K562 (cell line): ENCODE results near the gene EGR2. TPM values are rescaled to one million over a fixed set of nuclear protein-coding genes. Genes with fewer than 3 reads are reported as not detected.

Source experiments
- DMBX1 ChIP-seq: fragments of 250-450 bp; sonication (Bioruptor Pico); IDR thresholded peaks from 2 replicates; pipeline ENCODE4 v1.8.0; 2022; ENCODE audit warnings: inconsistent platforms, mild to moderate bottlenecking, moderate library complexity, borderline replicate concordance
- HBP1 ChIP-seq: fragments of 450-650 bp; formaldehyde crosslinking; IDR thresholded peaks from 2 replicates; pipeline ENCODE4 v1.4.0; 2022; ENCODE audit warnings: missing genetic modification characterization
- IRF2 ChIP-seq: sonication (generic); formaldehyde crosslinking; IDR thresholded peaks from 2 replicates; pipeline ENCODE4 v1.8.1; 2022; ENCODE audit warnings: mild to moderate bottlenecking, missing genetic modification reagents
- NFIC ChIP-seq: fragments of 450-650 bp; IDR thresholded peaks from 2 replicates; pipeline ENCODE4 v1.6.1; 2017; ENCODE audit warnings: mild to moderate bottlenecking, inconsistent platforms
- RFX5 ChIP-seq: IDR thresholded peaks from 2 replicates; pipeline ENCODE4 v1.6.1; 2011; ENCODE audit warnings: low read depth, mild to moderate bottlenecking, improper control_type of control experiment, low read length
- SREBF1 ChIP-seq: fragments of 150-350 bp; IDR thresholded peaks from 2 replicates; pipeline ENCODE4 v1.6.1; 2014; ENCODE audit warnings: antibody characterized with exemption, low read depth, low read length, borderline replicate concordance
- ZBTB33 ChIP-seq: sonication (generic); formaldehyde crosslinking; IDR thresholded peaks from 2 replicates; pipeline ENCODE4 v1.8.1; 2023; ENCODE audit warnings: mild to moderate bottlenecking, missing genetic modification reagents
- ZBTB40 ChIP-seq, 2 experiments: fragments of 450-650 bp in 1 of 2; sonication (generic) in 1 of 2; formaldehyde crosslinking in 1 of 2; IDR thresholded peaks; 2 replicates each; pipeline versions ENCODE4 v1.7.1 to v1.9.0; 2016 to 2022; ENCODE audit warnings: inconsistent platforms in 1 of 2, mild to moderate bottlenecking in 1 of 2, missing genetic modification reagents in 1 of 2
- ZMIZ1 ChIP-seq, 2 experiments: fragments of 150-350 bp in 1 of 2; IDR thresholded peaks; 2 replicates each; pipeline ENCODE4 v1.6.1; 2012 to 2016; ENCODE audit warnings: low read depth in 2 of 2, low read length in 2 of 2, mild to moderate bottlenecking in 1 of 2, moderate library complexity in 1 of 2
- ZNF778 ChIP-seq: fragments of 450-650 bp; formaldehyde crosslinking; IDR thresholded peaks from 2 replicates; pipeline ENCODE4 v1.4.0; 2020; ENCODE audit warnings: mild to moderate bottlenecking, moderate library complexity
- polyA plus RNA-seq, 8 experiments: library from polyadenylated mRNA; depleted of rRNA in 4 of 8; stranded (reverse) in 5 of 8; unstranded in 3 of 8; fragments of >200 nt; fragmentation: Nextera tagmentation in 2 of 8; fragmentation: Illumina TruSeq in 1 of 8; extraction: Ambion mirVana in 2 of 8; extraction: Trizol in 1 of 8; gene quantifications; 2 replicates each; pipeline versions ENCODE4 v1.2.1 to v1.2.3, GENCODE V29; 2011 to 2014; ENCODE audit warnings: inconsistent platforms in 1 of 8, missing spikeins in 1 of 8
- total RNA-seq, 7 experiments: library from RNA; depleted of rRNA in 6 of 7; stranded (reverse); fragments of >200 nt in 6 of 7; fragmentation: Illumina TruSeq in 2 of 7; extraction: Trizol in 2 of 7; gene quantifications; 2 replicates each; pipeline versions ENCODE4 v1.2.1 to v1.2.3, GENCODE V29; 2011 to 2021; ENCODE audit warnings: low replicate concordance in 1 of 7

Gene EGR2
- total and polyA plus RNA-seq, 9 of the 15 experiments (the other 6 are each of a cell fraction or from before 2014, with no cell fraction given) = 0.08 to 0.18 (median 0.12) TPM; not detected in 4

- TF ChIP-seq HBP1 = no peak
- TF ChIP-seq DMBX1 = no peak
- peak; percentile 37 for TF ChIP-seq NFIC
- no peak for TF ChIP-seq RFX5
- no peak for TF ChIP-seq IRF2 (CRISPR knock-in tag)
- no peak for TF ChIP-seq ZMIZ1 (IDR thresholded peaks at IDR 0.05; ENCODE audit: low read depth in 2 of 2, low read length in 2 of 2)
- no peak for TF ChIP-seq ZBTB33
- TF ChIP-seq ZNF778 (CRISPR knock-in tag) = no peak
- TF ChIP-seq ZBTB40 (IDR thresholded peaks at IDR 0.05) = peak; percentile 56; the same call in 1 of the 2 replicates
- no peak for TF ChIP-seq ZBTB40 (CRISPR knock-in tag; IDR thresholded peaks at IDR 0.05)
- TF ChIP-seq SREBF1 = no peak
These were observed 1.1 kb upstream of the EGR2 start (continued) for GRCh38 chr10:62817121-62817765.
